GM12875 (cell line): ENCODE data around the gene SFSWAP.

Experiments
- H3K4me3 ChIP-seq: one replicate; pipeline ENCODE4 v1.5.1; 2011; ENCODE audit warnings: low read depth, low read length, control low read depth
- CTCF ChIP-seq: IDR thresholded peaks from 2 replicates; pipeline ENCODE4 v1.5.1; 2011; ENCODE audit warnings: low read depth, mild to moderate bottlenecking, control low read depth, inconsistent platforms, low read length, moderate library complexity, borderline replicate concordance; ENCODE audit not compliant: insufficient read depth

The SFSWAP gene

GRCh38 chr12:131835616-131836171, 124.8 kb downstream of the SFSWAP start:
- H3K4me3 ChIP-seq = no peak overlapping the region
- no peak for TF ChIP-seq CTCF

- H3K4me3 ChIP-seq = no peak overlapping the region
- TF ChIP-seq CTCF = peak; percentile 15; the same call in 1 of the 2 replicates
These were observed 125.3 kb downstream of the SFSWAP start for GRCh38 chr12:131836193-131836592.

GRCh38 chr12:131836714-131837397, 126.0 kb downstream of the SFSWAP start:
- H3K4me3 ChIP-seq = no peak overlapping the region
- TF ChIP-seq CTCF = no peak

GRCh38 chr12:131840643-131841416, 129.9 kb downstream of the SFSWAP start:
- H3K4me3 ChIP-seq = no peak overlapping the region
- no peak for TF ChIP-seq CTCF

GRCh38 chr12:131841547-131841946, 130.7 kb downstream of the SFSWAP start:
- H3K4me3 ChIP-seq = no peak overlapping the region
- TF ChIP-seq CTCF = no peak

GRCh38 chr12:131842169-131842568, 131.3 kb downstream of the SFSWAP start:
- no peak overlapping the region for H3K4me3 ChIP-seq
- TF ChIP-seq CTCF = no peak
